SK-N-MC (cell line): ENCODE results near the gene B3GNT9.

Experiments
- DNase-seq: peaks from one replicate; pipeline ENCODE4 v3.0.0-alpha.2; 2011; ENCODE audit warnings: low read depth, low spot score
- H3K27ac ChIP-seq: fragments of 200-600 bp; sonication (generic); 2 replicates; pipeline ENCODE4 v1.5.1; 2016; ENCODE audit warnings: mixed run types
- H3K36me3 ChIP-seq: fragments of 200-600 bp; sonication (generic); 2 replicates; pipeline ENCODE4 v1.6.1; 2017; ENCODE audit warnings: antibody characterized with exemption, low read length, mixed read lengths; ENCODE audit not compliant: insufficient read depth
- H3K4me3 ChIP-seq: fragments of 200-600 bp; sonication (generic); 2 replicates; pipeline ENCODE4 v1.5.1; 2016
- H3K9ac ChIP-seq: fragments of 200-600 bp; sonication (generic); 2 replicates; pipeline ENCODE4 v1.8.0; 2017; ENCODE audit warnings: mixed run types, mixed read lengths; ENCODE audit not compliant: insufficient read length
- H3K9me3 ChIP-seq: fragments of 200-600 bp; sonication (generic); 2 replicates; pipeline ENCODE4 v1.6.1; 2017; ENCODE audit warnings: low read depth, mild to moderate bottlenecking, antibody characterized with exemption, low read length, moderate library complexity, mixed read lengths
- EZH2 ChIP-seq: fragments of 200-600 bp; sonication (generic); IDR thresholded peaks from one replicate; pipeline ENCODE4 v1.6.1; 2017; ENCODE audit warnings: antibody characterized with exemption
- FOXP2 ChIP-seq: optimal IDR thresholded peaks from 2 replicates; pipeline ENCODE3; 2011; ENCODE audit warnings: mild to moderate bottlenecking, moderate library complexity; ENCODE audit not compliant: insufficient read depth; ENCODE audit errors: extremely low read length, control extremely low read depth
- POLR2AphosphoS5 ChIP-seq: IDR thresholded peaks from 2 replicates; pipeline ENCODE4 v1.6.1; 2012; ENCODE audit warnings: mild to moderate bottlenecking, low read depth, low read length, borderline replicate concordance

Gene B3GNT9, protein sequence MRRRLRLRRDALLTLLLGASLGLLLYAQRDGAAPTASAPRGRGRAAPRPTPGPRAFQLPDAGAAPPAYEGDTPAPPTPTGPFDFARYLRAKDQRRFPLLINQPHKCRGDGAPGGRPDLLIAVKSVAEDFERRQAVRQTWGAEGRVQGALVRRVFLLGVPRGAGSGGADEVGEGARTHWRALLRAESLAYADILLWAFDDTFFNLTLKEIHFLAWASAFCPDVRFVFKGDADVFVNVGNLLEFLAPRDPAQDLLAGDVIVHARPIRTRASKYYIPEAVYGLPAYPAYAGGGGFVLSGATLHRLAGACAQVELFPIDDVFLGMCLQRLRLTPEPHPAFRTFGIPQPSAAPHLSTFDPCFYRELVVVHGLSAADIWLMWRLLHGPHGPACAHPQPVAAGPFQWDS

DNA sequence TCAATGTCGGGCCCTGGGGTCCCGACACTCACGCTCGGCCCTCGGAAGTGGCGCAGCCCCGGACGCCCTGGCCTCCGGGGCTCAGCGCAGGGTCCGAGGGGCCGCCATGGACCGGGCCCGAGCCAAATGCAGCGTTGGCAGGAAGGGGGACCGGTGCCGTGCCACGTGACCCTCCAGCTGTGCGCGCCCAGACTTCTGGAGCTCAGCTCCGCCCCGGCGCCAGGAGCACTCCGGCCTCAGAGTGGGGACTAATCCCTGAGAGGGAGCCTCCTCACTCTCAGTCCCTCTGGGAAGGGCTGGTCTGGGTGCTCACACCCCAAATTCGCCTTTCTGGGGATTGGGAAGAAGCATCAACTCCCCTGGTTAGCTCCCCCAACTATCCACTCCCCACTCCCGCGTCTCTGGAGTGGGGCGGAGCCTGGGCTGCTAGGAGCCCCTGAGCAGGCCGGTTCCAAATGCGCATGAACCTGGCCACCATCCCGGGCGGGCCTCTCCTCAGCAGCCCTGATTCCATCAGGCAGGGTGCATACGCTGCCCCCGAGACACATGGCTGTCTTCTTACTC is at the start of gene B3GNT9:
Gene B3GNT9 (minus strand): TSS at position 166 of the 564 bp plus-strand sequence. CDS start 513 bp downstream, outside the sequence.
- Histone ChIP-seq H3K36me3 (no peaks in the 10 kb centered on the region), H3K9me3 (no peaks in the 10 kb centered on the region), H3K9ac (peak within 1 kb of the TSS; percentile 24), H3K27ac (peak within 1 kb of the TSS; percentile 1; the same call in 1 of the 2 replicates), H3K4me3 (peak within 1 kb of the TSS; percentile 79)
- DNase-seq = no peak
- TF ChIP-seq FOXP2 = no peak
- peak; percentile 56 for TF ChIP-seq POLR2AphosphoS5

DNA sequence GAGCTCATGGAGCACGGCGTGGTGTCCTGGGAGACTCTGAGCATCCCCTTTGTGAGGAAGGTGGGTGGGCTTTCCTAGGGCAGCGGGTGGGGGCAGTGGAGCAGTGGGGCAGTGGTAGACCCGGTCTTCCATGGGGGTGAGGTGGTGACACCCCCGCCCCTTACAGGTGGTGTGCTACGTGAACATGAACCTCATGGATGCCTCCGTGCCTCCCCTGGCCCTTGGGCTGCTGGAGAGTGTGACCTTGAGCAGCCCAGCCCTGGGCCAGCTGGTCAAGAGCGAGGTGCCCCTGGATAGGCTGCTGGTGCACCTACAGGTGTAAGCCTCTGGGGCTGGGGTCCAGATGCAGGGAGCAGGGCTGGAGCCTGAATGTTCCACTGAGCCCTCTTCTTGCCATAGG is 49.7 kb upstream of the B3GNT9 start:
- H3K9ac ChIP-seq = no peak overlapping the region
- no peaks in the 10 kb centered on the region for H3K9me3 ChIP-seq
- TF ChIP-seq FOXP2 = no peak
- TF ChIP-seq POLR2AphosphoS5 = no peak
- TF ChIP-seq EZH2 = no peak
- H3K36me3 ChIP-seq = peaks cover 6% of the 10 kb centered on the region; the same call in 1 of the 2 replicates
- DNase-seq = no peak
- no peak overlapping the region for H3K27ac ChIP-seq
- no peak overlapping the region for H3K4me3 ChIP-seq

DNA sequence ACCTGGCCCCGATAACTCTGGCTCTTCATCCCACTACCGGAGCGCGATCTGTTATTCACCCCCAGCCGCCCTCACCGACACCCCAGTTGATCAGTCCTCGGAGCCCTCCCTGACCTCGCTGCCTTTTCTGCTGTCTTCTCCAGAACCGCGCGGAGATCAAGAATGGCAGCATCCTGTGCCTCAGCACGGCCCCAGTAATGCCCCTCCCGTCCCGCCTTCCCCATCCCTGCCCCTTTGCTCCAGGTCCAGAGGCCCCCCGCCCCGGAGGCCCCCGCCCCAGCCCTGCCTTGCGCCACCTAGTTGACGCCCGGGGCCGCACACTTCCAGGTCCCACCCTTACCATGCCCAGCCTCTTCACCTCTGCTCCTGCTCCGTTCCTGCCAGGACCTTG is 49.0 kb upstream of the B3GNT9 start:
- no peak overlapping the region for H3K27ac ChIP-seq
- H3K9ac ChIP-seq = no peak overlapping the region
- TF ChIP-seq FOXP2 = no peak
- no peak for TF ChIP-seq EZH2
- no peak for TF ChIP-seq POLR2AphosphoS5
- H3K4me3 ChIP-seq = no peak overlapping the region
- no peak for DNase-seq
- no peaks in the 10 kb centered on the region for H3K9me3 ChIP-seq
- H3K36me3 ChIP-seq = peaks cover 12% of the 10 kb centered on the region; the same call in 1 of the 2 replicates

GRCh38 chr16:67199011-67199807 is 48.4 kb upstream of the B3GNT9 start, which contains the start of gene ELMO3:
ELMO3 (plus strand) TSS chr16:67199131; CDS start chr16:67199327, 196 bp downstream.
- H3K36me3 ChIP-seq = peaks cover 17% of the 10 kb centered on the region; the same call in 1 of the 2 replicates
- no peak within 1 kb of the TSS for H3K4me3 ChIP-seq
- H3K9ac ChIP-seq = no peak within 1 kb of the TSS
- TF ChIP-seq EZH2 = no peak
- TF ChIP-seq POLR2AphosphoS5 = no peak
- TF ChIP-seq FOXP2 = no peak
- no peak for DNase-seq
- H3K9me3 ChIP-seq = no peaks in the 10 kb centered on the region
- no peak within 1 kb of the TSS for H3K27ac ChIP-seq

DNA sequence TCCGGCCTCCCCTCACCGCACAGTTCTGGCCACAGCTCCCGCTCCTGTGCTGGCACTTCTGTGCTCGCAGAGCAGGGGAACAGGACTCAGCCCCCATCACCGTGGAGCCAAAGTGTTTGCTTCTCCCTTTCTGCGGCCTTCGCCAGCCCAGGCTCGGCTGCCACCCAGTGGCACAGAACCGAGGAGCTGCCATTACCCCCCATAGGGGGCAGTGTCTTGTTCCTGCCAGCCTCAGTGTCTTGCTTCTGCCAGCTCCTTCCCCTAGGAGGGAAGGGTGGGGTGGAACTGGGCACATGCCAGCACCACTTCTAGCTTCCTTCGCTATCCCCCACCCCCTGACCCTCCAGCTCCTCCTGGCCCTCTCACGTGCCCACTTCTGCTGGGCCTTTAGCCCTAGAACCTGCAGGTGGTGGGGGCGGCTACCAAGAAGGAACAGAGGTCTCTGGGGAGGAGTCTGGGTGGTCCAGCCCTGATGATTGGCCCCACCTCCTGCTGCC is 47.5 kb upstream of the B3GNT9 start:
- Histone ChIP-seq H3K9ac (no peak overlapping the region), H3K27ac (no peak overlapping the region), H3K9me3 (no peaks in the 10 kb centered on the region), H3K36me3 (peaks cover 18% of the 10 kb centered on the region; the same call in 1 of the 2 replicates), H3K4me3 (no peak overlapping the region)
- no peak for TF ChIP-seq EZH2
- TF ChIP-seq FOXP2 = no peak
- TF ChIP-seq POLR2AphosphoS5 = no peak
- DNase-seq = no peak

DNA sequence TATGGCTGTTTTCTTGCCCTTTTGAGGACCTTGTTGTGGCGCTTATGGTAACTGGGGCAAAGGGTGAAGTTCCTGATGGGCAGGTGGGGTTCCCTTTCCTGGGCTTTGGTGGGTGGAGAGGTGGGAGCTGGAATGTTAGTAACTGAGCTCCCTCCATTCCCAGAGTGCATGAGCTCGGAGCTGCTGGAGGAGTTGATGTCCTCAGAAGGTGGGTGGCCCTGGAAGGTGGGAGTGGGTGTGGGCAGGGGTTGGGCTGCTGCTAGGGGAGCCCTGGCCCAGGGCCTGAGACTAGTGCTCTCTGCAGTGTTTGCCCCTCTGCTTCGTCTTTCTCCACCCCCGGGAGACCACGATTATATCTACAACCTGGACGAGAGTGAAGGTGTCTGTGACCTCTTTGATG is 46.9 kb upstream of the B3GNT9 start:
- H3K9me3 ChIP-seq = no peaks in the 10 kb centered on the region
- no peak overlapping the region for H3K27ac ChIP-seq
- DNase-seq = no peak
- H3K36me3 ChIP-seq = peaks cover 18% of the 10 kb centered on the region; the same call in 1 of the 2 replicates
- TF ChIP-seq POLR2AphosphoS5 (no peak), EZH2 (no peak), FOXP2 (no peak)
- no peak overlapping the region for H3K4me3 ChIP-seq
- no peak overlapping the region for H3K9ac ChIP-seq

DNA sequence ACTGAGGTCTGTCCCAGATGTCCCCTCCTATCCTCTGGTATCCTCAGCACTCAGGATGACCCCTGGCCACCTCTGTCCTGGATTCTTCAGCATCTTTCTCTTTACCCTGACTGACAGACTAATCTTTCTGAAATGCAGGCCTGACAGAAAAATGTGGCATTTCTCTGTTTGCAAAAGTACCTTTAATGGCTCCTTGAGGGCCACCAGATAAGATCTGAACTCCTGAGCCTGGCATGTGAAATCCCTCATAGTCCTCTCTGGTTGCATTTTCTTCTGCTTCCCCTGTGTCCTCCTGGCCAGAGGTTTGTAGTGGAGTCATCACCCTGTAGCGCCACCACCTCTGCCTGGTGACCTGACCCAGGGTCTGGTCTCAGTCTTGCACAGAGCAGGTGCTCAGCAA is 46.1 kb upstream of the B3GNT9 start:
- no peak for DNase-seq
- no peak overlapping the region for H3K27ac ChIP-seq
- H3K9ac ChIP-seq = no peak overlapping the region
- H3K4me3 ChIP-seq = no peak overlapping the region
- peaks cover 18% of the 10 kb centered on the region; the same call in 1 of the 2 replicates for H3K36me3 ChIP-seq
- no peaks in the 10 kb centered on the region for H3K9me3 ChIP-seq
- TF ChIP-seq POLR2AphosphoS5 (no peak), EZH2 (no peak), FOXP2 (no peak)

DNA sequence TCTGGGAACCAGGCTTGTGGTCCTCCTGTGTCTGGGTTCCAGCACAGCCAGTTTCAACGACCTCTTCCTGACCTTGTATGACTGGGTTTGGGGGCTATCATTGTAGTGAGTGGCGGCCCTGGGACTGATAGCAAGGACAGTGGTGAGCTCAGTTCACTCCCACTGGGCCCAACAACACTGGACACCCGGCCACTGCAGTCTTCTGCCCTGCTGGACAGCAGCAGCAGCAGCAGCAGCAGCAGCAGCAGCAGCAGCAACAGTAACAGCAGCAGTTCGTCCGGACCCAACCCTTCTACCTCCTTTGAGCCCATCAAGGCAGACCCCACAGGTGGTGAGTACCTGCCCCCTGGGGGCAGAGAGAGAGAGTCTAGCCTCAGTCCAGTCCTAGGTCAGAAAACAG is 44.9 kb upstream of the B3GNT9 start:
- no peak overlapping the region for H3K27ac ChIP-seq
- TF ChIP-seq EZH2 (no peak), FOXP2 (no peak), POLR2AphosphoS5 (no peak)
- peaks cover 18% of the 10 kb centered on the region; the same call in 1 of the 2 replicates for H3K36me3 ChIP-seq
- H3K4me3 ChIP-seq = no peak overlapping the region
- DNase-seq = no peak
- no peaks in the 10 kb centered on the region for H3K9me3 ChIP-seq
- no peak overlapping the region for H3K9ac ChIP-seq
